GM23338 (cell line): ENCODE results near the gene C10orf71. TPM values are rescaled to one million over a fixed set of nuclear protein-coding genes. Genes with fewer than 3 reads are reported as not detected.

ENCODE experiments used
- ATAC-seq: fragments of 200-7000 bp; cut with Tn5 transposase; 3 replicates; pipeline ENCODE4 v1.9.1; 2020
- DNase-seq: peaks from one replicate; pipeline ENCODE4 v3.0.0-alpha.2; 2015; ENCODE audit warnings: low spot score
- H2AFZ ChIP-seq: fragments of 200-600 bp; sonication (generic); 2 replicates; pipeline ENCODE4 v1.8.0; 2016; ENCODE audit warnings: antibody characterized with exemption, mild to moderate bottlenecking, moderate library complexity
- H3F3A ChIP-seq: fragments of 200-600 bp; sonication (generic); replicated peaks from 2 replicates; pipeline ENCODE4 v1.8.0; 2017; ENCODE audit warnings: antibody characterized with exemption, mixed run types, low read depth
- H3K27ac ChIP-seq: fragments of 200-600 bp; sonication (generic); 2 replicates; pipeline ENCODE4 v1.6.1; 2016; ENCODE audit warnings: low read depth
- H3K27me3 ChIP-seq: fragments of 200-600 bp; sonication (generic); 2 replicates; pipeline ENCODE4 v1.8.0; 2016; ENCODE audit warnings: mild to moderate bottlenecking, mixed run types, moderate library complexity; ENCODE audit not compliant: insufficient read depth
- H3K36me3 ChIP-seq: fragments of 200-600 bp; sonication (generic); 2 replicates; pipeline ENCODE4 v1.8.0; 2016; ENCODE audit warnings: mild to moderate bottlenecking; ENCODE audit not compliant: insufficient read depth
- H3K4me1 ChIP-seq: fragments of 200-600 bp; sonication (generic); 2 replicates; pipeline ENCODE4 v1.8.0; 2016; ENCODE audit warnings: mild to moderate bottlenecking, moderate library complexity; ENCODE audit not compliant: insufficient read depth
- H3K4me2 ChIP-seq: fragments of 200-600 bp; sonication (generic); 2 replicates; pipeline ENCODE4 v1.7.1; 2017; ENCODE audit warnings: mixed run types
- H3K4me3 ChIP-seq: fragments of 200-600 bp; sonication (generic); 2 replicates; pipeline ENCODE4 v1.6.1; 2016; ENCODE audit warnings: mixed run types
- H3K79me2 ChIP-seq: fragments of 200-600 bp; sonication (generic); replicated peaks from 2 replicates; pipeline ENCODE4 v1.8.0; 2017; ENCODE audit warnings: mild to moderate bottlenecking; ENCODE audit not compliant: insufficient read depth
- H3K9me2 ChIP-seq: fragments of 200-600 bp; sonication (generic); 2 replicates; pipeline ENCODE4 v1.8.0; 2017; ENCODE audit not compliant: insufficient read depth
- H4K20me1 ChIP-seq: fragments of 200-600 bp; sonication (generic); replicated peaks from 2 replicates; pipeline ENCODE4 v1.8.0; 2017; ENCODE audit warnings: mild to moderate bottlenecking; ENCODE audit not compliant: insufficient read depth
- H3K27ac Mint-ChIP-seq: 2 replicates; pipeline ENCODE4 v1.8.0; 2020; ENCODE audit warnings: inconsistent platforms, mild to moderate bottlenecking, moderate library complexity, mixed read lengths
- H3K27me3 Mint-ChIP-seq: 3 replicates; pipeline ENCODE4 v1.8.0; 2022; ENCODE audit warnings: low read depth, mild to moderate bottlenecking, moderate library complexity, mixed read lengths, inconsistent platforms; ENCODE audit not compliant: insufficient read depth, poor library complexity
- H3K36me3 Mint-ChIP-seq: 3 replicates; pipeline ENCODE4 v1.8.0; 2021; ENCODE audit warnings: low read depth, mild to moderate bottlenecking, inconsistent platforms, moderate library complexity, mixed read lengths
- H3K4me1 Mint-ChIP-seq: 3 replicates; pipeline ENCODE4 v1.8.0; 2020; ENCODE audit warnings: mild to moderate bottlenecking, inconsistent platforms, mixed read lengths
- H3K4me3 Mint-ChIP-seq: 3 replicates; pipeline ENCODE4 v1.8.0; 2021; ENCODE audit warnings: moderate library complexity, mild to moderate bottlenecking, inconsistent platforms, mixed read lengths
- H3K9me3 Mint-ChIP-seq: 3 replicates; pipeline ENCODE4 v1.8.0; 2020; ENCODE audit warnings: moderate library complexity, mild to moderate bottlenecking, inconsistent platforms, mixed read lengths
- CREB1 ChIP-seq: fragments of 250-450 bp; sonication (Bioruptor Pico); IDR thresholded peaks from 2 replicates; pipeline ENCODE4 v1.5.0; 2020; ENCODE audit warnings: low read depth, mild to moderate bottlenecking, moderate library complexity
- CTCF ChIP-seq, 2 experiments: fragments of 200-600 bp in 1 of 2; sonication (generic) in 1 of 2; conservative IDR thresholded peaks; 2 replicates each; pipeline versions ENCODE4 v1.5.1 to v1.6.1; 2016 to 2017; ENCODE audit warnings: antibody characterized with exemption in 2 of 2, low read depth in 2 of 2, mild to moderate bottlenecking in 2 of 2, moderate library complexity in 1 of 2
- EZH2 ChIP-seq: fragments of 200-600 bp; sonication (generic); IDR thresholded peaks from one replicate; pipeline ENCODE4 v1.8.0; 2017; ENCODE audit warnings: antibody characterized with exemption, mild to moderate bottlenecking, low read depth; ENCODE audit not compliant: unreplicated experiment
- EZH2phosphoT487 ChIP-seq: fragments of 200-600 bp; sonication (generic); IDR thresholded peaks from one replicate; pipeline ENCODE4 v1.8.1; 2018; ENCODE audit warnings: antibody characterized with exemption; ENCODE audit not compliant: unreplicated experiment
- POLR2AphosphoS5 ChIP-seq: IDR thresholded peaks from 2 replicates; pipeline ENCODE4 v1.6.1; 2016; ENCODE audit warnings: antibody characterized with exemption, low read depth
- STAT1 ChIP-seq: IDR thresholded peaks from one replicate; pipeline ENCODE4 v1.6.1; 2016; ENCODE audit warnings: antibody characterized with exemption; ENCODE audit not compliant: unreplicated experiment
- ZNF114 ChIP-seq: fragments of 250-450 bp; sonication (Bioruptor Pico); IDR thresholded peaks from 2 replicates; pipeline ENCODE4 v1.5.0; 2020; ENCODE audit warnings: mild to moderate bottlenecking, moderate library complexity
- ZNF331 ChIP-seq: fragments of 250-450 bp; sonication (Bioruptor Pico); IDR thresholded peaks from 2 replicates; pipeline ENCODE4 v1.5.0; 2020; ENCODE audit warnings: low read depth, mild to moderate bottlenecking, moderate library complexity
- polyA plus RNA-seq: library from polyadenylated mRNA; unstranded; fragments of >200 nt; fragmentation: Nextera tagmentation; extraction: Ambion mirVana; gene quantifications from 2 replicates; pipeline ENCODE4 v1.2.1, GENCODE V29; 2016
- total RNA-seq: library from RNA; depleted of rRNA; stranded (reverse); fragments of >200 nt; shearing (Covaris generic); gene quantifications from 2 replicates; pipeline ENCODE4 v1.2.3, GENCODE V29; 2014
- TF ChIP-seq, protein P1 (sequence below): fragments of 250-450 bp; sonication (Bioruptor Pico); IDR thresholded peaks from 2 replicates; pipeline ENCODE4 v1.5.0; 2020; ENCODE audit warnings: mild to moderate bottlenecking, moderate library complexity
- TF ChIP-seq, protein P2 (sequence below): IDR thresholded peaks from 2 replicates; pipeline ENCODE4 v1.6.1; 2016; ENCODE audit warnings: antibody characterized with exemption

C10orf71 gene
- total and polyA plus RNA-seq, 2 experiments from 2014 or later = not detected

DNA sequence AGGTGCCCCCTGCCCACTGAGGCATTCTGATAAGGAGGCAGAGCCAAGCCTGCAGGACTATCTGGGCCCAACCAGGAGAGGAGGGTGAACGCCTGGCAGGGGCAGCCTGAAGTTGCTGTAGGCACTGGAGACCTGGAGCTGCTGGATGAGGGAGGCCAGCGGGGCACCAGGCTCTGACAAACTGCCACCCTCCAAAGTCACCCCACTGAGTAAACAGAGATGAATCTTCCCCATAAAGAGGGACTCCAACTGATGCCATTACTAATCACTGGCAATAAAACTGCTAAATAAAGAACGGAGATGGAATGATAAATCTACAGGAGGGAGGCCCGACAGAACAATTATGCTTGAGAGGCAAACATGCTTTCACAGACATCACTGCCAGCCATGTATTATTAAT is 52.7 kb downstream of the C10orf71 start:
- no peak overlapping the region for H3K4me3 Mint-ChIP-seq
- ATAC-seq = no peak

DNA sequence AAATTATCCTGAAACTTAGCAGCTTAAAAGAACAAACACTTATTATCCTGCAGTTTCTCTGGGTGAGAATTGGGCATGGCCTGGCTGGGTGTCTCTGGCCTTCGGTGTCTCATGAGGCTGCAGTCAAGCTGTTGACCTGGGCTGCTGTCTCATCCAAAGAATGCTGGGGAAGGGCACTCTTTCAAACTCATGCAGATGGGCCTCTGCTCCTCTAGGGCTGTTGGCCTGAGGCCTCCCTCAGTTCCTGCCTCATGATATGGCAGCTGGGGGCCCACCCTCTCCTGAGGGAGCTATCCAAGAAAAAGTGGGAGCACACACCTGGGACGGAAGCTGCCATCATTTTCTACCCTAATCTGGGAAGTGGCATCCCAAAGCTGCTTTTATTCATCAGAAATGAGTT is 53.4 kb downstream of the C10orf71 start:
- H3K9me3 Mint-ChIP-seq = peaks cover 6% of the 10 kb centered on the region; the same call in 1 of the 3 replicates
- H3K27ac Mint-ChIP-seq = no peak overlapping the region
- no peaks in the 10 kb centered on the region for H3F3A ChIP-seq
- no peaks in the 10 kb centered on the region for H3K36me3 ChIP-seq
- DNase-seq = no peak
- no peak overlapping the region for H3K27ac ChIP-seq
- no peaks in the 10 kb centered on the region for H4K20me1 ChIP-seq
- H3K36me3 Mint-ChIP-seq = no peaks in the 10 kb centered on the region
- no peak overlapping the region for H3K4me3 Mint-ChIP-seq
- no peak overlapping the region for H2AFZ ChIP-seq
- no peaks in the 10 kb centered on the region for H3K4me1 ChIP-seq
- 0 out of 2 replicates have a peak, but pooled peaks cover 2% of the 10 kb centered on the region for H3K9me2 ChIP-seq
- H3K79me2 ChIP-seq = no peaks in the 10 kb centered on the region
- H3K4me3 ChIP-seq = no peak overlapping the region
- no peak for ATAC-seq
- no peaks in the 10 kb centered on the region for H3K27me3 Mint-ChIP-seq
- no peaks in the 10 kb centered on the region for H3K4me1 Mint-ChIP-seq
- H3K27me3 ChIP-seq = no peaks in the 10 kb centered on the region
- no peak overlapping the region for H3K4me2 ChIP-seq
- TF ChIP-seq, protein P1, sequence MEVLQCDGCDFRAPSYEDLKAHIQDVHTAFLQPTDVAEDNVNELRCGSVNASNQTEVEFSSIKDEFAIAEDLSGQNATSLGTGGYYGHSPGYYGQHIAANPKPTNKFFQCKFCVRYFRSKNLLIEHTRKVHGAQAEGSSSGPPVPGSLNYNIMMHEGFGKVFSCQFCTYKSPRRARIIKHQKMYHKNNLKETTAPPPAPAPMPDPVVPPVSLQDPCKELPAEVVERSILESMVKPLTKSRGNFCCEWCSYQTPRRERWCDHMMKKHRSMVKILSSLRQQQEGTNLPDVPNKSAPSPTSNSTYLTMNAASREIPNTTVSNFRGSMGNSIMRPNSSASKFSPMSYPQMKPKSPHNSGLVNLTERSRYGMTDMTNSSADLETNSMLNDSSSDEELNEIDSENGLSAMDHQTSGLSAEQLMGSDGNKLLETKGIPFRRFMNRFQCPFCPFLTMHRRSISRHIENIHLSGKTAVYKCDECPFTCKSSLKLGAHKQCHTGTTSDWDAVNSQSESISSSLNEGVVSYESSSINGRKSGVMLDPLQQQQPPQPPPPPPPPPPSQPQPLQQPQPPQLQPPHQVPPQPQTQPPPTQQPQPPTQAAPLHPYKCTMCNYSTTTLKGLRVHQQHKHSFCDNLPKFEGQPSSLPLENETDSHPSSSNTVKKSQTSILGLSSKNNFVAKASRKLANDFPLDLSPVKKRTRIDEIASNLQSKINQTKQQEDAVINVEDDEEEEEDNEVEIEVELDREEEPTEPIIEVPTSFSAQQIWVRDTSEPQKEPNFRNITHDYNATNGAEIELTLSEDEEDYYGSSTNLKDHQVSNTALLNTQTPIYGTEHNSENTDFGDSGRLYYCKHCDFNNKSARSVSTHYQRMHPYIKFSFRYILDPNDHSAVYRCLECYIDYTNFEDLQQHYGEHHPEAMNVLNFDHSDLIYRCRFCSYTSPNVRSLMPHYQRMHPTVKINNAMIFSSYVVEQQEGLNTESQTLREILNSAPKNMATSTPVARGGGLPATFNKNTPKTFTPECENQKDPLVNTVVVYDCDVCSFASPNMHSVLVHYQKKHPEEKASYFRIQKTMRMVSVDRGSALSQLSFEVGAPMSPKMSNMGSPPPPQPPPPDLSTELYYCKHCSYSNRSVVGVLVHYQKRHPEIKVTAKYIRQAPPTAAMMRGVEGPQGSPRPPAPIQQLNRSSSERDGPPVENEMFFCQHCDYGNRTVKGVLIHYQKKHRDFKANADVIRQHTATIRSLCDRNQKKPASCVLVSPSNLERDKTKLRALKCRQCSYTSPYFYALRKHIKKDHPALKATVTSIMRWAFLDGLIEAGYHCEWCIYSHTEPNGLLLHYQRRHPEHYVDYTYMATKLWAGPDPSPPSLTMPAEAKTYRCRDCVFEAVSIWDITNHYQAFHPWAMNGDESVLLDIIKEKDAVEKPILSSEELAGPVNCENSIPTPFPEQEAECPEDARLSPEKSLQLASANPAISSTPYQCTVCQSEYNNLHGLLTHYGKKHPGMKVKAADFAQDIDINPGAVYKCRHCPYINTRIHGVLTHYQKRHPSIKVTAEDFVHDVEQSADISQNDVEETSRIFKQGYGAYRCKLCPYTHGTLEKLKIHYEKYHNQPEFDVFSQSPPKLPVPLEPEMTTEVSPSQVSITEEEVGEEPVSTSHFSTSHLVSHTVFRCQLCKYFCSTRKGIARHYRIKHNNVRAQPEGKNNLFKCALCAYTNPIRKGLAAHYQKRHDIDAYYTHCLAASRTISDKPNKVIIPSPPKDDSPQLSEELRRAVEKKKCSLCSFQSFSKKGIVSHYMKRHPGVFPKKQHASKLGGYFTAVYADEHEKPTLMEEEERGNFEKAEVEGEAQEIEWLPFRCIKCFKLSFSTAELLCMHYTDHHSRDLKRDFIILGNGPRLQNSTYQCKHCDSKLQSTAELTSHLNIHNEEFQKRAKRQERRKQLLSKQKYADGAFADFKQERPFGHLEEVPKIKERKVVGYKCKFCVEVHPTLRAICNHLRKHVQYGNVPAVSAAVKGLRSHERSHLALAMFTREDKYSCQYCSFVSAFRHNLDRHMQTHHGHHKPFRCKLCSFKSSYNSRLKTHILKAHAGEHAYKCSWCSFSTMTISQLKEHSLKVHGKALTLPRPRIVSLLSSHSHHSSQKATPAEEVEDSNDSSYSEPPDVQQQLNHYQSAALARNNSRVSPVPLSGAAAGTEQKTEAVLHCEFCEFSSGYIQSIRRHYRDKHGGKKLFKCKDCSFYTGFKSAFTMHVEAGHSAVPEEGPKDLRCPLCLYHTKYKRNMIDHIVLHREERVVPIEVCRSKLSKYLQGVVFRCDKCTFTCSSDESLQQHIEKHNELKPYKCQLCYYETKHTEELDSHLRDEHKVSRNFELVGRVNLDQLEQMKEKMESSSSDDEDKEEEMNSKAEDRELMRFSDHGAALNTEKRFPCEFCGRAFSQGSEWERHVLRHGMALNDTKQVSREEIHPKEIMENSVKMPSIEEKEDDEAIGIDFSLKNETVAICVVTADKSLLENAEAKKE (CRISPR knock-in tag) = no peak
- TF ChIP-seq EZH2 = no peak

More for the DNA sequence above, 52.7 kb downstream of the C10orf71 start:
- H3K36me3 ChIP-seq = no peaks in the 10 kb centered on the region
- H3K79me2 ChIP-seq = no peaks in the 10 kb centered on the region
- H3K27me3 ChIP-seq = no peaks in the 10 kb centered on the region
- no peak for TF ChIP-seq EZH2phosphoT487
- TF ChIP-seq CREB1 = no peak
- TF ChIP-seq STAT1 = no peak
- TF ChIP-seq ZNF114 (CRISPR knock-in tag) = no peak
- no peak for TF ChIP-seq CTCF (conservative IDR thresholded peaks at IDR 0.05; ENCODE audit: low read depth in 2 of 2)
- TF ChIP-seq, protein P2, sequence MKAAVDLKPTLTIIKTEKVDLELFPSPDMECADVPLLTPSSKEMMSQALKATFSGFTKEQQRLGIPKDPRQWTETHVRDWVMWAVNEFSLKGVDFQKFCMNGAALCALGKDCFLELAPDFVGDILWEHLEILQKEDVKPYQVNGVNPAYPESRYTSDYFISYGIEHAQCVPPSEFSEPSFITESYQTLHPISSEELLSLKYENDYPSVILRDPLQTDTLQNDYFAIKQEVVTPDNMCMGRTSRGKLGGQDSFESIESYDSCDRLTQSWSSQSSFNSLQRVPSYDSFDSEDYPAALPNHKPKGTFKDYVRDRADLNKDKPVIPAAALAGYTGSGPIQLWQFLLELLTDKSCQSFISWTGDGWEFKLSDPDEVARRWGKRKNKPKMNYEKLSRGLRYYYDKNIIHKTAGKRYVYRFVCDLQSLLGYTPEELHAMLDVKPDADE = no peak
- TF ChIP-seq EZH2 = no peak
- no peak for TF ChIP-seq ZNF331 (CRISPR knock-in tag)
- TF ChIP-seq POLR2AphosphoS5 = no peak
- H3K4me1 ChIP-seq = no peaks in the 10 kb centered on the region
- Mint-ChIP-seq H3K36me3 (no peaks in the 10 kb centered on the region), H3K27me3 (no peaks in the 10 kb centered on the region), H3K27ac (no peak overlapping the region), H3K9me3 (0 out of 3 replicates have a peak, but pooled peaks cover 4% of the 10 kb centered on the region), H3K4me1 (no peaks in the 10 kb centered on the region)
- no peak overlapping the region for H3K27ac ChIP-seq
- no peaks in the 10 kb centered on the region for H3F3A ChIP-seq
- H3K4me2 ChIP-seq = no peak overlapping the region
- no peaks in the 10 kb centered on the region for H4K20me1 ChIP-seq
- H3K9me2 ChIP-seq = 0 out of 2 replicates have a peak, but pooled peaks cover 2% of the 10 kb centered on the region
- no peak overlapping the region for H3K4me3 ChIP-seq
- no peak for DNase-seq
- H2AFZ ChIP-seq = no peak overlapping the region
